ENCODE results near the gene SH2D6. TPM values are rescaled to one million over a fixed set of nuclear protein-coding genes. Genes with fewer than 3 reads are reported as not detected.

The SH2D6 gene
- total RNA-seq, 2 experiments from 2014 or later = 0.77 to 0.96 TPM

DNA sequence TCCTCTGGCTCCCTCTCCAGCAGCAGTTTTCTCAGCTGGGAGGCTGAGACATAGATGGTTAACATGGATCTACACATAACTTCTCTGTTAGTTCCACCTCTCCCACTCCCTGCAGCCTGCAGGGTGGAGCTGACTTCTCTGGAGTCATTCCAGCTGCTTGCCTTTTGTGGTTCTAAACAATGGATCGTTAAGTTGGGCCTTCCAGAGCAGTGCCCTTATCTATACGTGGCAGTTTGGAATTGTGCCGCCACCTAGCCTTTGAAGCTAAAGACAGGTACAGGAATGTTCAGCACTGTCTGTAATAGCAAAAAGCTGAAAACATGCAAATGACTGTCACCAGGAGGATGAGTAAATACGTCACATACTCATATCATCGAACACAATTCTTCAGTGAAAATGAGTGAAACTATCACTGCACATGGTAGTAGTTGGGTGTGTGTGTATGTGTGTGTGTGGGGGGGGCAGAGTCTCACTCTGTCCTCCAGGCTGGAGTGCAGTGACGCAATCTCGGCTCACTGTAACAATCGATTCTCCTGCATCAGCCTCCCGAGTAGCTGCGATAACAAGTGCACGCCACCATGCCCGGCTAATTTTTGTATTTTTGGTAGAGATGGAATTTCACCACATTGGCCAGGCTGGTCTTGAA lies 50.3 kb downstream of the SH2D6 start:
- no peak for DNase-seq
- Mint-ChIP-seq H3K36me3 (ENCODE audit: low read depth) (no peaks in the 10 kb centered on the region), H3K4me1 (ENCODE audit: low read depth) (peaks cover 4% of the 10 kb centered on the region), H3K27me3 (no peaks in the 10 kb centered on the region), H3K27ac (no peak overlapping the region), H3K9me3 (no peaks in the 10 kb centered on the region), H3K4me3 (no peak overlapping the region)
- ATAC-seq = no peak
- no peak for TF ChIP-seq CTCF (IDR thresholded peaks at IDR 0.05)
- ChIA-PET POLR2A (interaction anchor here (0.7 to 1.0 kb wide), 2 partner anchors 11 to 77 kb away, joined by 3 read pairs; no protein-coding TSS in a partner anchor), CTCF (interaction anchor here (0.9 to 1.3 kb wide), 2 partner anchors 9 to 17 kb away, joined by 3 read pairs; no protein-coding TSS in a partner anchor)
- intact Hi-C loops (cut with micrococcal nuclease) = no loop called here

DNA sequence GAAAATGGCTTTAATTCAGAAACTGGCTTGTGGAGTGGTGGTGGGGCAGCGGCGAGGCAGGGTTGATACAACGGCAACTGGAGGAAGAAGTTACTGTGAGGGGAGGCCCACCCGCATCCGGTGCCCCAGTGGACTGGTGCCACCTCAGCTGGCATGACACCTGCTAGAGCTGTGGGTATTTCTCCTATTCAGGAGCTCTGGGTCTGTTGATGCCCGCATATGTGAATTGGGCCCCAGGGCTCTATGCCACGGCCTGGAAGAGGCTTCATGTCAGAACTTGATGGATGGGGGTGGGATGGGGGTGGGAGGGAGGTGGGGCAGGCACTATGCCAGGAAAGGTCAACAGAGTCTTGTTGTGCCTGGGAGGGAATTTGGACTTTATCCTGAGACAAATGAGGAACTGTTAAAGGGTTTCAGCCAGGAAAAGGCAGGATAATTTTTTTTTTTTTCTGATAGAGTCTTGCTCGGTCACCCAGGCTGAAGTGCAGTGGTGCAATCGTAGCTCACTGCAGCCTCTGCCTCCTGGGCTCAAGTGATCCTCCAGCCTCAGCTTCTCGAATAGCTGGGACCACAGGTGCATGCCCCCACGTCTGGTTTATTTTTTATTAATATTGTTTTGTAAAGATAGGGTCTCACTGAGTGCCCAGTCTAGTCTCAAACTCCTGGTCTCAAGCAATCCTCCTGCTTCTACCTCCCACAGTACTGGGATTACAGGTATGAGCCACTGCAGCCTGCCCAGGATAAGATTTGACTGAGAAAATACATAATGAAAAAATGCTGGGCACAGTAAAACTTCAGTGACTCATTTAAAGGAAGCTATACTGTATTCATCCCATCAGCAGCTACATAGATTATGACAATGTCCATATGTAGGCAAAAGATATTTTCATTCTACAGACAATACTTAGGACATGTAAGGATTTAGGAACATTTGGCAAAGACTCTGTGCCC lies 52.6 kb downstream of the SH2D6 start:
- Mint-ChIP-seq H3K4me1 (ENCODE audit: low read depth) (peaks cover 4% of the 10 kb centered on the region), H3K9me3 (no peaks in the 10 kb centered on the region), H3K27me3 (no peaks in the 10 kb centered on the region), H3K36me3 (ENCODE audit: low read depth) (no peaks in the 10 kb centered on the region), H3K4me3 (no peak overlapping the region), H3K27ac (no peak overlapping the region)
- CTCF ChIA-PET = interaction anchor here (0.6 to 1.0 kb wide), 2 partner anchors 15 to 88 kb away, joined by 3 read pairs; no protein-coding TSS in a partner anchor
- peak; percentile 50 for DNase-seq
- ATAC-seq = peak; percentile 49
- POLR2A ChIA-PET = no interaction called here
- intact Hi-C loops (cut with micrococcal nuclease) = no loop called here
- no peak for TF ChIP-seq CTCF (IDR thresholded peaks at IDR 0.05)

GRCh38 chr2:85472261-85472660 lies 53.7 kb downstream of the SH2D6 start:
- Mint-ChIP-seq H3K4me1 (ENCODE audit: low read depth) (peaks cover 4% of the 10 kb centered on the region), H3K9me3 (no peaks in the 10 kb centered on the region), H3K27me3 (no peaks in the 10 kb centered on the region), H3K27ac (no peak overlapping the region), H3K4me3 (no peak overlapping the region), H3K36me3 (ENCODE audit: low read depth) (no peaks in the 10 kb centered on the region)
- intact Hi-C loops (cut with micrococcal nuclease) = no loop called here
- POLR2A ChIA-PET = no interaction called here
- no peak for ATAC-seq
- no peak for DNase-seq
- CTCF ChIA-PET = interaction anchor here (1.2 kb wide), 2 partner anchors 52 to 80 kb away, joined by 3 to 4 read pairs; no protein-coding TSS in a partner anchor
- no peak for TF ChIP-seq CTCF (IDR thresholded peaks at IDR 0.05)

- Mint-ChIP-seq H3K36me3 (ENCODE audit: low read depth) (no peaks in the 10 kb centered on the region), H3K4me1 (ENCODE audit: low read depth) (no peaks in the 10 kb centered on the region), H3K4me3 (no peak overlapping the region), H3K27me3 (no peaks in the 10 kb centered on the region), H3K9me3 (no peaks in the 10 kb centered on the region), H3K27ac (no peak overlapping the region)
- intact Hi-C loops (cut with micrococcal nuclease) = no loop called here
- ATAC-seq (no peak), DNase-seq (no peak)
- ChIA-PET CTCF (interaction anchor here (1.0 to 1.2 kb wide), 2 partner anchors 10 to 55 kb away, joined by 3 to 4 read pairs; no protein-coding TSS in a partner anchor), POLR2A (interaction anchor here (0.8 kb wide), 1 partner anchor 63 kb away, joined by 4 read pairs; the partner anchor contains the start of gene MAT2A)
- TF ChIP-seq CTCF (IDR thresholded peaks at IDR 0.05) = no peak
These were observed 57.4 kb downstream of the SH2D6 start for GRCh38 chr2:85475799-85476490.
